Activated CD4-positive, alpha-beta T cell treated with anti-CD3 and anti-CD28 coated beads, Interleukin-2, amount 50 U/mL, for 1 hour (primary cell): ENCODE data around the gene CHRNA7.

Experiments used
- DNase-seq: peaks from one replicate; pipeline ENCODE4 v3.0.0-alpha.2; 2020

Gene CHRNA7

DNA sequence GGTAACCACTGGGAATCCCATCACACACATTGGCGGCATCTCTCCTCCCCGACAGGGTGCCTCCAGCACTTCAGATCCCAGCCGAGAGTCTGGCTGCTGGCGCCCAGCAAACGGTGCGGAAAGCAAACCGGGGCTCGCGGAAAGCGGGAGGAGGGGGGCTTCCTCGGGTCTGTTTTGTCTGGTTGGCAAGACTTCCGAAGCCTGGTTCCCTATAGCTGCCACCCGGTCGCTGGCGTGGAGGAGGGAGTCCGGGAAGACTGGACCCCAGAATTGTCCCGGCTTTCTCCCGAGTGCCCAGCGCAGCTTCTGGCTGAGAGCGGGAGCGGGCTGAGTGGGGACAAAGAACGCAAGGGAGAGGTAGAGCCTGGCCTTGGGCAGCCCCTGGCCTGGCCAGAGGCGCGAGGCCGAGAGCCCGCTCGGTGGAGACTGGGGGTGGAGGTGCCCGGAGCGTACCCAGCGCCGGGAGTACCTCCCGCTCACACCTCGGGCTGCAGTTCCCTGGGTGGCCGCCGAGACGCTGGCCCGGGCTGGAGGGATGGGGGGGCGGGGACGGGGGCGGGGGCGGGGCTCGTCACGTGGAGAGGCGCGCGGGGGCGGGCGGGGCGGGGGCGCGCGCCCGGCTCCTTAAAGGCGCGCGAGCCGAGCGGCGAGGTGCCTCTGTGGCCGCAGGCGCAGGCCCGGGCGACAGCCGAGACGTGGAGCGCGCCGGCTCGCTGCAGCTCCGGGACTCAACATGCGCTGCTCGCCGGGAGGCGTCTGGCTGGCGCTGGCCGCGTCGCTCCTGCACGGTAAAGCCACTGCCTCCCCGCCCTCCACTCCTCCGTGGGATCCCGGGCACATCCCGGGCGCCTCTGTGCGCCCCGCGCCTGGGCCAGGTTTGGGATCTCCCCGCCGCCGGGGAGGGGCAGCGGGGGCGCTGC lies at the start of gene CHRNA7:
Gene CHRNA7, plus strand, starts transcription at position 654 of the 920 bp plus-strand sequence. Its CDS starts 80 bp downstream, at position 734.
- no peak for DNase-seq

- no peak for DNase-seq
These were observed 44.7 kb upstream of the CHRNA7 start for GRCh38 chr15:31985607-31986006.

DNA sequence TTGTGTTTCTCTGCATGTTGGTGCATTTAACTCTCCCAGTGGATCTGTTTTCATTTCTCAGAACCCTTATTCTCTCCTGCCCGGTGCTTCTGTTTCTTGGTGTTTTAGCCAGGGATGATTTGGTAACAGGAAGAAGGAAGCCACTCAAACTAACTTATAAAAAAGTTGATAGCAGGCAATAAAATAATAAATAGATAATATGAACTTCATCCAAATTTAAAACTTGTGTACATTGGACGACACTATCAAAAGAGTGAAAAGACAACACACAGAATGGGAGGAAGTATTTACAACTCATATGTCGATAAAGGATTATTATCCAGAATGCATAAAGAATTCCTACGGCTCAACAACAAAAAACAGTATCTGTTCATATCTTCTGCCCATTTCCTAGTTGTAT lies 37.3 kb upstream of the CHRNA7 start:
- DNase-seq, result no peak

GRCh38 chr15:31997711-31998110 lies 32.6 kb upstream of the CHRNA7 start:
- no peak for DNase-seq

DNA sequence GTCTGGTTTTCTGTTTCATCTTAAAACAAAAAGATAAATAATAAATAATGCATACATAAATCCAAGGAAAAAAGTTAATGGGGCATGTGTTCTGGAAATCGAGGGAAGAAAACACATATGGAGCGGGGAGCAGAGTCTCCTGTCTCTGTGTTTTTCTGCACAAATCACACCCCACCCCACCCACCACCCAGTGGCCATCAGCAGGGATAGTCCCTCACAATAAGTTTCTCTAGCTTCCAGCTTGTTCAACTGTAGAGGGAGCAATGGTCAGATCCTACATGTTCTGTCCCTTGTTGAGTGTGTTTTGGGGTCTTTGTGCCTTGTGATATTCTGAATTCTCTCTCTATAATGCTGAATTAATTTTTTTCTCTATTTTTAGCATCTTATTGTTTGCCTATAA lies 26.8 kb upstream of the CHRNA7 start:
- DNase-seq, result no peak

- no peak for DNase-seq
These were observed 26.1 kb upstream of the CHRNA7 start for GRCh38 chr15:32004249-32004648.

DNA sequence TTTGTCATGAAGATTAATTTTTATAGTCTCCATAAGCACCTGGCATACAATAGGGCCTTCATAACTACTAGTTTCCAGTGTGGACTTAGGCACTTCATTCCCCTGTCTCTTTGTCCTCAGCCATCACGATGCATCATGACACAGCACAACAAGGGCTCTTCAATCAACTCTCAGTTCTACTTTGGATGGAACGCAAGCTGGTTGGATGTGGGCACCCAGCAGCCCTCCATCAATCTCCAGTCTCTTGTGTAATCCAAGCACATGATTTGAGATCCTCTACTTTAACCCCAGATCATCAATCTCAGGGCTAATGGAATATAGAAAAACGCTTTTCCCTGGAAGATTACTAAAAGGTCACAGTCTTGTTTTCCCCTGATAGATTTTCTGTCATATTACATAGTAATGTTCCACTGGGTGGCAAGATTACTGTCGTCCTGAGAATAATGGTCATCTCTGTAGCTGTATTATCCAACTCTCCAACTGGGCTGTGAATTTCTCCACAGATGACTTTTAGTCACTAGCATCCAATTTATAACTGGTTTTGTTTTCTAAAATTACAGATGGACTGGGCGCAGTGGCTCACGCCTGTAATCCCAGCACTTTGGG lies 22.9 kb upstream of the CHRNA7 start:
- no peak for DNase-seq

DNA sequence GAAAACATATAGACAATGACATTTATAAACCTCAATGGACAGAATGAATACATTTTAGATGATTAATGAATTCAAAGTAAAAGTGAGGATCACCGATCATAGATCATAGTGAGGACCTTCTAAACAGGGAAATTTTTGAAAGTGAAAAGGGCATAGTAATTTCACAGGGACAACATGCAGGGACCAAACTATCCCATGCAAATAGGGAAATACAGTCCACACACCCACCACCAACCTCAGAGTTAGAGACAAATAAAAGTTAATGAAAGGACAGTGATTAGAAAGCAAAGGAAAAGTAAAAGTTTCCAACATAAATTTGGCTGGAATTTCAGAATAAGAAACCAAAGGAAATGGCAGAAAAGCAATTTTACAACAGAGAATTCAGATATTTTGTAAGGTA lies 15.4 kb upstream of the CHRNA7 start:
- DNase-seq, result no peak

DNA sequence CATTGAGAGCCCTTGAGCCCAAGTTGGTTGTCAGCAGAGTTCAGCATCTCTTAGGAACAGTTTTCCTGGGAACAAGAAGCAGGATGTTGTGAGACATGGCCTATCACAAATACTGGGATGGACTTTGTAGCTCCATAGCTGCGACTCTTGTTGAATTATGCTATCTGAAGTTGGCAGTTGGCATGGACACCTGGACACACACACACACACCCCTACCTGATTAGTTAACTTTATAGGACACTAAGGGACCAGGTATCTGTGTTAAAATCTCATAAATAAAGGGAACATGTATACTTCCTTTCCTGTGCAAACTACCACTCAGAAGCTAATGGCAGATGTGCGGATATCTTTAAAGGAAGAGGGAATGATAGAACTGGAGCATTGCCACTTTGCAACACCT lies 10.2 kb upstream of the CHRNA7 start:
- DNase-seq, result no peak

GRCh38 chr15:32028921-32029320 lies 1.4 kb upstream of the CHRNA7 start:
- DNase-seq, result no peak

DNA sequence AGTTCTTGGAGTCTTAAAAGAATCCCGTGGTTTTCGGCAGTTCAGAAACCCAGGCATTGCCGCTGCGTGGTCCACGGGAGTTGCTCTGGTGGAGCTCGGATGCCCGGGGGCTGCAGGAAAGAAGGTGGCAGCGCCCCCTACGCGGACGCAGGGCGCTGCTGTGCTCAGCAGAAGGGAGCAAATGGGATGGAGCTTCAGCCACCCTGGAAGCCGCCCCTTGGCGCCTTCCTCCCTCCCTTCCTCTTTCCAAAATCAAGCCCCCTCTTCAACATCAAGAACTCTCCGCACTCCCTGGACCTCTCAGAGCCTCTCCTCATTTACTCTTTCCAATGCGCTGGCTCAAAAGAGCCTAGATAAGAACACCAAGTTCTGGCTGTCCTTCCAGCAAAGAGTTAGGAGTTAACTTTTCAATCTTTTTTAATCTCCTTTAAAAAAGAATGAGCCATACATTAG lies 880 bp upstream of the CHRNA7 start:
- DNase-seq, result no peak

DNA sequence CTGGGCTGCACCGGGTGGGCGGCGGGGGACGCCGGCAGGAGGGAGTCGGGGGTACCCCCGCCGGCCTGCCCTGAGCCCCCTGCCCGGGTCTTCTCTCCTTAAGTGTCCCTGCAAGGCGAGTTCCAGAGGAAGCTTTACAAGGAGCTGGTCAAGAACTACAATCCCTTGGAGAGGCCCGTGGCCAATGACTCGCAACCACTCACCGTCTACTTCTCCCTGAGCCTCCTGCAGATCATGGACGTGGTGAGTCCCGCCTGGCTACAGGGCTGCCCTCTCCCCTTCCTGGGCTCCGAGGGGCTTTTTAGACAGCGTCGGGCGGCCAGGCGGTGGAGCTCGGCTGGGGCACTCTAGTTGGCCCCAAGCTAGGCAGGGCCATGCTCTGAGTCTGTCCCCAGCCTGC lies 480 bp downstream of the CHRNA7 start:
- DNase-seq, result no peak

GRCh38 chr15:32033186-32033890 lies 3.0 kb downstream of the CHRNA7 start:
- DNase-seq, result no peak

DNA sequence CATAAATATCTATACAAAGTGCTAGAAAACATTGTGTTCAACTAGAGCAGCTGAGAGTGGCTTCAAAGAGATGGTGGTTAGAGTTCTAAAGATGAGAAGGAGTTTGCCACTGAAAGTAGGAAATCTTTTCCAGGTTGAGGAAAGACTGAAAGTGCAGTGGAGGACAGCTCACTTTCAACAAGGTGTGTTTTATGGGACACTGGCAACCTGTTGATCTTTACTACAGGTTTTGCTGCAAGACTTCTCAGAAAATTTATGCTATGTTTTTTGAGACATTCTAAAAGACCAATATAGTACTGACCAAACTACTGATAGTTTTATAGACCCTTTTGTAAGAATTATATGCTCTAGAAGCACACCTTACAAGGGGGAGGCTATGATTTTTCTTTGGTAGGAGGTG lies 3.8 kb downstream of the CHRNA7 start:
- DNase-seq, result no peak

DNA sequence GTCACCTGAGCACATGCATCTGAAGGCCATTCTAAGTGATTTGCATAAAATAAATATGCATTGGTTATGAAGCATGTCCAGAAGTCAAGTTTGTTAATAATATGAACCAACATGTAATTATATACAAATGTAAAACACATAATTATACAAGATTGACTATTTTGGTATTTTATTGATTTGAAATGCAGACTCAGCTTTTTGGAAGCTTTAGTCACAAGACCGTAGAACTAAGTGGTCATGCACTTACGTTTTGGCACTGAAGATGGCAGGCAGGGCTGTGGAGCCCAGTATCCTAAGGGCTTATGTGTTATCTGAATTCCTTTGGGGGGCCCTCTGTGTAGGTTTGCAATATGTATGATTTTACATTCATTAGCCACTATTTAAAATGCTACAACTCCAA lies 5.0 kb downstream of the CHRNA7 start:
- DNase-seq, result no peak

DNA sequence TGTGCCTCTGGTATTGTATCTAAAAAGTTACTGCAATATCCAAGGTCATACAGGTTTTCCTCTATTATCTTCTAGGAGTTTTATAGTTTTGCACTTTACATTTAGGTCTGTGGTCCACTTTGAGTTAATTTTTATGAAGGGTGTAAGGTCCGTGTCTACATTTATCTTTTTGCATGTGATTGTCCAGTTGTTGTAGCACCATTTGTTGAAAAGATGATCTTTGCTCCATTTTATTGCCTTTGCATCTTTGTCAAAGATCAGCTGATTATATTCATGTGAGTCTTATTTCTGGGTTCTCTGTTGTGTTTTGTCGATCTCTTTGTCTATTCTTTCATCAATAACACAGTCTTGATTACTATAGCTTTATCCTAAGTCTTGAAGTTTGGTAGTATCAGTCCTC lies 6.7 kb downstream of the CHRNA7 start:
- no peak for DNase-seq

DNA sequence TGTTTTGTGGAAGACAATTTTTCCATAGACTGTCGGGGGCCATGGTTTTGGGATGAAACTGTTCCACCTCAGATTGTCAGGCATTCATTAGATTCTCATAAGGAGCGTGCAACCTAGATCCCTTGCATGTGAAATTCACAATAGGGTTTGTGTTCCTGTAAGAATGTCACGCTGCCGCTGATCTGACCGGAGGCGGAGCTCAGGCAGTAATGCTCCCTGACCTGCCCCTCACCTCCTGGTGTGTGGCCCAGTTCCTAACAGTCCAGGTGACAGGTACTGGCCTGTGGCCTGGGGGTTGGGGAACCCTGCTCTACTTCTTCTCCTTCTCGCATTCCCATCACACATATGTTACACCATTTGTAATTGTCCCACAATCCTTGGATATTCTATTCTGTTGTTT lies 11.0 kb downstream of the CHRNA7 start:
- no peak for DNase-seq

- no peak for DNase-seq
These were observed 12.1 kb downstream of the CHRNA7 start for GRCh38 chr15:32042269-32042972.

- DNase-seq, result no peak
These were observed 23.4 kb downstream of the CHRNA7 start for GRCh38 chr15:32053719-32054118.

GRCh38 chr15:32057876-32058425 lies 27.6 kb downstream of the CHRNA7 start:
- DNase-seq, result no peak

DNA sequence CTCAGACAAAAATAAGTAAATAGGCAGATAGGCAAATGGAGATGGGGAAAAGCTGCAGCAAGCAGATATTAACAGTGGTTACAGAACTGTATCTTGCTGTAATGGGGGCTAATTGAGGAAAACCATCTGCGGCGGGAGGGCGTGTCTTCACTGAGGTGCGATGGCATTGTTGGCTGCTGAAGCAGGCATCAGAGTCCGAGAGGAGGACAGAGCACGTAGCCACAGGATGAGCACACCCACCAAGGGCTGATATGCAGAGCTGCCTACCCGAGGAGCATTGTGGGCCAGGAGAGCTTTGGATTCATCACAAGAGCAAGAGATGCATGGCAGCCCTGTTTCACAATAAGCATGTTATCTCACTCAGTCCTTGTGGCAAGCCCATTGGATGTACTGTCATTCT lies 30.4 kb downstream of the CHRNA7 start:
- no peak for DNase-seq

- DNase-seq, result no peak
These were observed 36.8 kb downstream of the CHRNA7 start for GRCh38 chr15:32067115-32067514.

DNA sequence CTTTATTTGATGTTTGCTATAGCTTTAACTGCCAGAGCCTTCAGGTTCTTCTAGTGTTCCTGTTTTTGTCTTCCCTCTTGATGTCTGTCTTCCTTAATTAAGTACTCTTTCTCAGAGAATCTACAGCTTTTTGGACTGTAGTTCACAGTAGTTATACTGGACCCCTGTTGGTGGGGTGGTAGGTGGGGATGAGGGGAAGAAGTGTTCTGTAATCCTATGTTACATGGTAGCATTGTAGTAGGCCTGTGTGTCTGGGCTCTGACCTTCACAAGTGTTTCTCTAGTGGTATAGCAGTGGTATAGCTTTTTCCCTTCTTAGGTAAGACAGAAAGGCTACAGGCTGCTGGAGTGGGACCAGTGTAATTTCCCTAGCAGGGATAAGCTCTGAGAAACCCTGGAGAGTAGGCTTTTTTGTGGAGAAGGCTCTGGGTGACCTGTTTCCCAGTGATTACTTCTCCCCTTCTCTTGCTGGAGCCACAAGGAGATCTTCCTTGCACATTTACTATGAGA lies 59.6 kb downstream of the CHRNA7 start:
- DNase-seq, result no peak
